Choroid plexus epithelial cell (primary cell): ENCODE data around the gene AVEN.
"Not testable (repeated sequence)": the region's sequence is repeated elsewhere in the genome, so short reads cannot be mapped to it uniquely, and the experiment has no call there.

Source experiments
- DNase-seq: peaks from one replicate; pipeline ENCODE4 v3.0.0-alpha.2; 2010; ENCODE audit warnings: low read depth
- H3K4me3 ChIP-seq: 2 replicates; pipeline ENCODE4 v1.5.1; 2011; ENCODE audit warnings: low read depth, mild to moderate bottlenecking, control low read depth, low read length, moderate library complexity
- CTCF ChIP-seq: conservative IDR thresholded peaks from 2 replicates; pipeline ENCODE4 v1.5.1; 2011; ENCODE audit warnings: low read depth, mild to moderate bottlenecking, control low read depth, inconsistent platforms, low read length, moderate library complexity

The AVEN gene

GRCh38 chr15:34055868-34056595, 17.0 kb upstream of the AVEN start:
- peak; percentile 82 for DNase-seq
- TF ChIP-seq CTCF, result no peak
- no peak overlapping the region for H3K4me3 ChIP-seq

GRCh38 chr15:34054081-34054707, 15.2 kb upstream of the AVEN start:
- no peak overlapping the region for H3K4me3 ChIP-seq
- DNase-seq, result no peak
- no peak for TF ChIP-seq CTCF

- not testable (repeated sequence) for DNase-seq, H3K4me3 ChIP-seq
Observed at GRCh38 chr15:34050385-34050784, 11.4 kb upstream of the AVEN start.

- H3K4me3 ChIP-seq, result no peak overlapping the region
- no peak for TF ChIP-seq CTCF
- DNase-seq, result peak; percentile 97
Observed at GRCh38 chr15:34049112-34049511, 10.1 kb upstream of the AVEN start.

DNA sequence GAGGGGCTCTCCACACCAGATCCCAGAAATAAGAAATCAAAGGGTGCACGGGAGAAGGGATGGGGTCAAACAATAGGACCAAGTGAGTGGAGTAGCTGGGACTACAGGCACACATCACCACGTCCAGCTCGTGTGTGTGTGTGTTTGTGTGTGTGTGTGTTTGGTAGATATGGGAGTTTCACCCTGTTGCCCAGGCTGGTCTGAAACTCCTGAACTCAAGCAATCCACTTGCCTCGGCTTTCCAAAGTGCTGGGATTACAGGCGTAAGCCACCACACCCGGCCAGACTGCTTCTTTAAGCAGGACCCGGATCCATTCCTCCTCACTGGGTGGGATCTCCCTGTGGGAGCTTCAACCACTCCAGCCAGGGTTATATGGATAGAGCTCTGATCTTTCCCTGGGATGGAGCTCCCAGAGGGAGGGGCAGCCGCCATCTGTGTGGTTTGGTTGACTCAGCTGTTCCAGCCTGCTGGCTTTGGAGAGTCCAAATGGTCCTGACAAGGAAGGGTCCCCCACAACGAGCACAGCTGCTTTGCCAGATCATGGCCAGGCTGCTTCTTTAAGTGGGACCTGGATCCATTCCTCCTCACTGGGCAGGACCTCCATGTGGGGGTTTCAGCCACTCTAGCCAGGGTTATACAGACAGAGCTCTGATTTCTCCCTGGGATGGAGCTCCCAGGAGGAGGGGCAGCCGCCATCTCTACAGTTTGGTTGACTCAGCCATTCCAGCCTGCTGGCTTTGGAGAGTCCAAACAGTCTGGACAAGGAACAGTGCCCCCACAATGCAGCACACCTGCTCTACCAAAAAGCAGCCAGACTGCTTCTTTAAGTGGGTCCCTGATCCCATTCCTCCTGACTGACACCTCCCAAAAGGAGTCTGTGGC, 9.1 kb upstream of the AVEN start:
- no peak for TF ChIP-seq CTCF
- peak; percentile 42 for DNase-seq
- H3K4me3 ChIP-seq, result no peak overlapping the region

DNA sequence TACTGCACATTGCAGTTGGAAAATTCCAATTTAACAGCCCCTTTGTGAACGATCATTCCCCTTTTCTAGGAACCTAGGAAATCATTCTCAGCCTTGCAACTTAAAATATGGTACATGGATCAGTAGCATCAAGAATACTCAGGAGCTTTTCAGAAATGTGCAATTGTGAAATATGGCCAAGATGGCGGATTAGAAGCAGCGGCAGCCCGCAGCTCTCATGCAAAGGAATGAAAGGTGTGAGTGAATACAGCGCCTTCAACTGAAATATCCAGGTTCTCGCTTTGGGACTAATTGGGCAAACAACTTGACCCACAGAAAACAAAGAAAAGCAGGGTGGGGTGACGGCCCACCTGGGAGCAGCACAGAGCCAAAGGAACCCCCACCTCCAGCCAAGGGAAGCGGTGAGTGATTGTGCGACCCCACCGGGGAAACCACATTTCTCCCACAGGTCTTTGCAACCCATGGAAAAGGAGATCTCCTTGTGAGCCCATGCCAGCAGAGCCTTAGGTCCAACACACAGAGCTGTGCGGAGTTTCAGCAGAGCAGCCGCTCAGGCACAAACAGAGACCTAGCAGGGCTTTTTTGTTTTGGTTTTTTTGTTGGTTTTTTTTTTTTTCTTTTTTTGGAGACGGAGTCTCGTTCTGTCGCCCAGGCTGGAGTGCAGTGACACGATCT, 7.6 kb upstream of the AVEN start:
- TF ChIP-seq CTCF, result no peak
- no peak for DNase-seq
- no peak overlapping the region for H3K4me3 ChIP-seq

DNA sequence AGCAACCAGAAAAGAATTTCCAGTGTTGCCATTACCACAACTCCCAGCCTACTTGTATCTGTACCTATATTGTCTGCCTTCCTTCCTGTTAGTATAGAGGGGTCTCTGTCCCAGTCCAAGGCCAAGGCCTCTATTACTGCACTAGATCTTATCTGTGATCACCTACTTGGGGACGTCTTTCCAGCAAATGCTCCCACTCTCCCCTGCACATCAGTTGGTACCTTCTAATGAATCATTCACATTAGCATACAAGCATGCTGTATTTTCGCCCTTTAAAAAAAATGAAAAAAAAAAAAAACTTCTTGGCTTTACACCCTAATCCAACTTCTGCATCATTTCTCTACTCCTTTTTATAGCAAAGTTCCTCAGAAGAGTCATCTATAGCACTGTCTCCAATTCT, 4.8 kb upstream of the AVEN start:
- DNase-seq, result no peak
- no peak for TF ChIP-seq CTCF
- H3K4me3 ChIP-seq, result no peak overlapping the region
